K562 (cell line): ENCODE data around the gene TRA2B. TPM values are rescaled to one million over a fixed set of nuclear protein-coding genes. Genes with fewer than 3 reads are reported as not detected.

Experiments used
- CBFA2T3 ChIP-seq: fragments of 450-650 bp; IDR thresholded peaks from 2 replicates; pipeline ENCODE4 v1.6.1; 2017
- COPS2 ChIP-seq: fragments of 450-650 bp; conservative IDR thresholded peaks from 2 replicates; pipeline ENCODE4 v1.6.1; 2016; ENCODE audit warnings: mild to moderate bottlenecking, moderate library complexity
- ERF ChIP-seq: fragments of 450-650 bp; formaldehyde crosslinking; IDR thresholded peaks from 2 replicates; pipeline ENCODE4 v1.4.0; 2020; ENCODE audit warnings: mild to moderate bottlenecking, mixed read lengths
- ETV1 ChIP-seq: fragments of 450-650 bp; conservative IDR thresholded peaks from 2 replicates; pipeline ENCODE4 v1.6.1; 2016; ENCODE audit warnings: missing genetic modification characterization, control low read depth, low read depth, missing compliant biosample characterization
- GMEB1 ChIP-seq: fragments of 250-450 bp; sonication (Bioruptor Pico); IDR thresholded peaks from 2 replicates; pipeline ENCODE4 v1.4.0; 2020; ENCODE audit warnings: mild to moderate bottlenecking
- GTF2A2 ChIP-seq: IDR thresholded peaks from 2 replicates; pipeline ENCODE4 v1.6.1; 2016; ENCODE audit warnings: mild to moderate bottlenecking, missing genetic modification characterization, missing compliant biosample characterization
- HNRNPH1 ChIP-seq: fragments of 200-400 bp; formaldehyde crosslinking; optimal IDR thresholded peaks from 2 replicates; pipeline ENCODE3; 2017; ENCODE audit warnings: low read depth, mild to moderate bottlenecking, low read length, moderate library complexity
- HOXB6 ChIP-seq: fragments of 250-450 bp; sonication (Bioruptor Pico); IDR thresholded peaks from 2 replicates; pipeline ENCODE4 v1.5.1; 2022; ENCODE audit warnings: mild to moderate bottlenecking, borderline replicate concordance
- KLF10 ChIP-seq: fragments of 250-450 bp; sonication (Bioruptor Pico); IDR thresholded peaks from 2 replicates; pipeline ENCODE4 v1.6.1; 2021; ENCODE audit warnings: matching md5 sums
- KLF16 ChIP-seq: IDR thresholded peaks from 2 replicates; pipeline ENCODE4 v1.6.1; 2016; ENCODE audit warnings: antibody characterized with exemption
- KLF6 ChIP-seq: fragments of 250-450 bp; sonication (Bioruptor Pico); IDR thresholded peaks from 2 replicates; pipeline ENCODE4 v1.4.0; 2020; ENCODE audit warnings: mild to moderate bottlenecking, moderate library complexity, borderline replicate concordance
- NFE2 ChIP-seq: IDR thresholded peaks from 2 replicates; pipeline ENCODE4 v1.6.1; 2014; ENCODE audit warnings: antibody characterized with exemption, low read depth
- SMARCB1 ChIP-seq: IDR thresholded peaks from 2 replicates; pipeline ENCODE4 v1.6.1; 2011; ENCODE audit warnings: improper control_type of control experiment, low read depth; ENCODE audit not compliant: insufficient read length
- SMC3 ChIP-seq: conservative IDR thresholded peaks from 2 replicates; pipeline ENCODE4 v1.6.1; 2011; ENCODE audit warnings: low read depth, low read length, improper control_type of control experiment; ENCODE audit not compliant: insufficient read depth
- SRSF7 ChIP-seq: fragments of 200-400 bp; formaldehyde crosslinking; optimal IDR thresholded peaks from 2 replicates; pipeline ENCODE3; 2017; ENCODE audit warnings: mild to moderate bottlenecking, low read depth, low read length
- TSHZ1 ChIP-seq: fragments of 250-450 bp; sonication (Bioruptor Pico); IDR thresholded peaks from 2 replicates; pipeline ENCODE4 v1.4.0; 2020; ENCODE audit warnings: mild to moderate bottlenecking, moderate library complexity
- ZNF121 ChIP-seq: sonication (generic); formaldehyde crosslinking; conservative IDR thresholded peaks from 2 replicates; pipeline ENCODE4 v1.8.0; 2022; ENCODE audit warnings: missing genetic modification reagents
- ZNF79 ChIP-seq: fragments of 250-450 bp; sonication (Bioruptor Pico); IDR thresholded peaks from 2 replicates; pipeline ENCODE4 v1.4.0; 2020; ENCODE audit warnings: low read depth, mild to moderate bottlenecking, moderate library complexity
- polyA plus RNA-seq, 8 experiments: library from polyadenylated mRNA; depleted of rRNA in 4 of 8; stranded (reverse) in 5 of 8; unstranded in 3 of 8; fragments of >200 nt; fragmentation: Nextera tagmentation in 2 of 8; fragmentation: Illumina TruSeq in 1 of 8; extraction: Ambion mirVana in 2 of 8; extraction: Trizol in 1 of 8; gene quantifications; 2 replicates each; pipeline versions ENCODE4 v1.2.1 to v1.2.3, GENCODE V29; 2011 to 2014; ENCODE audit warnings: inconsistent platforms in 1 of 8, missing spikeins in 1 of 8
- total RNA-seq, 7 experiments: library from RNA; depleted of rRNA in 6 of 7; stranded (reverse); fragments of >200 nt in 6 of 7; fragmentation: Illumina TruSeq in 2 of 7; extraction: Trizol in 2 of 7; gene quantifications; 2 replicates each; pipeline versions ENCODE4 v1.2.1 to v1.2.3, GENCODE V29; 2011 to 2021; ENCODE audit warnings: low replicate concordance in 1 of 7
- TF ChIP-seq, protein P1 (sequence below): IDR thresholded peaks from 2 replicates; pipeline ENCODE4 v1.6.1; 2012; ENCODE audit warnings: low read depth, low read length, improper control_type of control experiment, borderline replicate concordance
- TF ChIP-seq, protein P2 (sequence below): sonication (generic); formaldehyde crosslinking; IDR thresholded peaks from 2 replicates; pipeline ENCODE4 v1.8.1; 2023; ENCODE audit warnings: mild to moderate bottlenecking, missing genetic modification reagents

The TRA2B gene
- total and polyA plus RNA-seq, 9 of the 15 experiments (the other 6 are each of a cell fraction or from before 2014, with no cell fraction given) = 105 to 411 (median 278) TPM

DNA sequence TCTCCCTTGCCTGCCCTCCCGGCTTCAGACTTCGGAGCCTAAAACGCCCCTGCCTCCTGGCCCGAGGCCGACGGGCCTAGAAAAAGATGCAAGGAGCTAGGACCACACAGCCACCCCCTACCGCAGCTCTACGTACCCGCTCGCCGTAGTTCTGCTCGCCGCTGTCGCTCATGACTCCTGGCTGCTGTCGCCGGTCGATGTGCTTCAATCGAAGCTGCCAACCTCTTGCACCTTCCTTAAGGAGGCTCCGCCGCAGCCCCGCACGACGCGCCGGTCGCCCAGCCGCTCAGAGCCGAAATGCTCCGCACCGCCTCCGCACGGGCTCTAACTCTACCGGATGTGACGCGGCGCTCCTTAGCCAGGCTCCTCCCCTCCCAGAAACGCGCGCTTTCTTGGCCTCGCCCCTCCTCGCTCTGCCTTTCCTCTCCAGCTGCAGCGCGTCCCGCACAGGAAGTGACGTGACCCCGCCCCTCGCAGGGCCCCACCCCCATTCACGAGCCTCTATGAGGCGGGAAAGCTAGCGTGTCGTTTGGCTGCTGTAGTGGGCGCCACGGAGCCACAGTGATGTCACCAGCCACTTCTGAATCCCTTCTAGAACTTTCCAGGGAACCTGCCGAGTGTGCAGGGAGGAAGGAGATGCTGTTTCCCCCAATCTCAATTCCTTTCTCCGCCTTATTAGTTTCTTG lies at the start of gene TRA2B (continued):
- TF ChIP-seq CBFA2T3 (no peak), COPS2 (no peak), ERF (CRISPR knock-in tag) (peak; percentile 39; the same call in 1 of the 2 replicates), KLF6 (0 out of 2 replicates have a peak, but pooled peaks have one; percentile 19), HNRNPH1 (no peak), GTF2A2 (tag) (peak; percentile 71; the same call in 1 of the 2 replicates), ZNF79 (CRISPR knock-in tag) (no peak), GMEB1 (CRISPR knock-in tag) (peak; percentile 36; the same call in 1 of the 2 replicates), SMC3 (no peak), NFE2 (peak; percentile 54), ETV1 (tag) (peak; percentile 86), SMARCB1 (no peak), KLF16 (no peak), TSHZ1 (CRISPR knock-in tag) (no peak), HOXB6 (CRISPR knock-in tag) (no peak), KLF10 (CRISPR knock-in tag) (no peak), SRSF7 (no peak), ZNF121 (no peak)
- TF ChIP-seq, protein P1, sequence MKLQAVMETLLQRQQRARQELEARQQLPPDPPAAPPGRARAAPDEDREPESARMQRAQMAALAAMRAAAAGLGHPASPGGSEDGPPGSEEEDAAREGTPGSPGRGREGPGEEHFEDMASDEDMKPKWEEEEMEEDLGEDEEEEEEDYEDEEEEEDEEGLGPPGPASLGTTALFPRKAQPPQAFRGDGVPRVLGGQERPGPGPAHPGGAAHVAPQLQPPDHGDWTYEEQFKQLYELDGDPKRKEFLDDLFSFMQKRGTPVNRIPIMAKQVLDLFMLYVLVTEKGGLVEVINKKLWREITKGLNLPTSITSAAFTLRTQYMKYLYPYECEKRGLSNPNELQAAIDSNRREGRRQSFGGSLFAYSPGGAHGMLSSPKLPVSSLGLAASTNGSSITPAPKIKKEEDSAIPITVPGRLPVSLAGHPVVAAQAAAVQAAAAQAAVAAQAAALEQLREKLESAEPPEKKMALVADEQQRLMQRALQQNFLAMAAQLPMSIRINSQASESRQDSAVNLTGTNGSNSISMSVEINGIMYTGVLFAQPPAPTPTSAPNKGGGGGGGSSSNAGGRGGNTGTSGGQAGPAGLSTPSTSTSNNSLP = no peak
- TF ChIP-seq, protein P2, sequence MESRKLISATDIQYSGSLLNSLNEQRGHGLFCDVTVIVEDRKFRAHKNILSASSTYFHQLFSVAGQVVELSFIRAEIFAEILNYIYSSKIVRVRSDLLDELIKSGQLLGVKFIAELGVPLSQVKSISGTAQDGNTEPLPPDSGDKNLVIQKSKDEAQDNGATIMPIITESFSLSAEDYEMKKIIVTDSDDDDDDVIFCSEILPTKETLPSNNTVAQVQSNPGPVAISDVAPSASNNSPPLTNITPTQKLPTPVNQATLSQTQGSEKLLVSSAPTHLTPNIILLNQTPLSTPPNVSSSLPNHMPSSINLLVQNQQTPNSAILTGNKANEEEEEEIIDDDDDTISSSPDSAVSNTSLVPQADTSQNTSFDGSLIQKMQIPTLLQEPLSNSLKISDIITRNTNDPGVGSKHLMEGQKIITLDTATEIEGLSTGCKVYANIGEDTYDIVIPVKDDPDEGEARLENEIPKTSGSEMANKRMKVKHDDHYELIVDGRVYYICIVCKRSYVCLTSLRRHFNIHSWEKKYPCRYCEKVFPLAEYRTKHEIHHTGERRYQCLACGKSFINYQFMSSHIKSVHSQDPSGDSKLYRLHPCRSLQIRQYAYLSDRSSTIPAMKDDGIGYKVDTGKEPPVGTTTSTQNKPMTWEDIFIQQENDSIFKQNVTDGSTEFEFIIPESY (CRISPR knock-in tag) = peak; percentile 30
